ENCODE measurements around the gene PRUNE2. TPM values are rescaled to one million over a fixed set of nuclear protein-coding genes. Genes with fewer than 3 reads are reported as not detected.

PRUNE2 gene
- total and polyA plus RNA-seq, 2 of the 8 experiments (the other 6 are each of a cell fraction or from before 2014, with no cell fraction given) = 5.5 to 13.3 TPM

DNA sequence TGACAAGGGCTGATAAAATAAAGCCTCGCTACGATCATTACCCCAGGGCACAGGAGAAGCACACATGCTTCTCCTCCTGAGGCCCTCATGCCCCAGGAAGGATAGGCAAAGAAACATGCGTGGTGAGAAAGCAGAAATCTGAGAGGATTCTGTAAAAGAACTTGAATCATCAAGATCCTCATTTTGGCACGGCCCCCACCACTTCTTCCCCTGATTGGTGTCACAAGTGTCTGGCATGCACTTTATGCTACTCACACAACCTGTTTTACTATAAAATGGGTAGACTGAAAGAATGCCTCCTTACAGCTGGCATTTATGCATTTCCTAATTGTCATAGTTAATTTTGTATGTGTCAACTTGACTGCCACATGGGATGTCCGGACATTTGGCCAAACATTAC, 109.6 kb downstream of the PRUNE2 start (continued):
- TF ChIP-seq, protein P1, sequence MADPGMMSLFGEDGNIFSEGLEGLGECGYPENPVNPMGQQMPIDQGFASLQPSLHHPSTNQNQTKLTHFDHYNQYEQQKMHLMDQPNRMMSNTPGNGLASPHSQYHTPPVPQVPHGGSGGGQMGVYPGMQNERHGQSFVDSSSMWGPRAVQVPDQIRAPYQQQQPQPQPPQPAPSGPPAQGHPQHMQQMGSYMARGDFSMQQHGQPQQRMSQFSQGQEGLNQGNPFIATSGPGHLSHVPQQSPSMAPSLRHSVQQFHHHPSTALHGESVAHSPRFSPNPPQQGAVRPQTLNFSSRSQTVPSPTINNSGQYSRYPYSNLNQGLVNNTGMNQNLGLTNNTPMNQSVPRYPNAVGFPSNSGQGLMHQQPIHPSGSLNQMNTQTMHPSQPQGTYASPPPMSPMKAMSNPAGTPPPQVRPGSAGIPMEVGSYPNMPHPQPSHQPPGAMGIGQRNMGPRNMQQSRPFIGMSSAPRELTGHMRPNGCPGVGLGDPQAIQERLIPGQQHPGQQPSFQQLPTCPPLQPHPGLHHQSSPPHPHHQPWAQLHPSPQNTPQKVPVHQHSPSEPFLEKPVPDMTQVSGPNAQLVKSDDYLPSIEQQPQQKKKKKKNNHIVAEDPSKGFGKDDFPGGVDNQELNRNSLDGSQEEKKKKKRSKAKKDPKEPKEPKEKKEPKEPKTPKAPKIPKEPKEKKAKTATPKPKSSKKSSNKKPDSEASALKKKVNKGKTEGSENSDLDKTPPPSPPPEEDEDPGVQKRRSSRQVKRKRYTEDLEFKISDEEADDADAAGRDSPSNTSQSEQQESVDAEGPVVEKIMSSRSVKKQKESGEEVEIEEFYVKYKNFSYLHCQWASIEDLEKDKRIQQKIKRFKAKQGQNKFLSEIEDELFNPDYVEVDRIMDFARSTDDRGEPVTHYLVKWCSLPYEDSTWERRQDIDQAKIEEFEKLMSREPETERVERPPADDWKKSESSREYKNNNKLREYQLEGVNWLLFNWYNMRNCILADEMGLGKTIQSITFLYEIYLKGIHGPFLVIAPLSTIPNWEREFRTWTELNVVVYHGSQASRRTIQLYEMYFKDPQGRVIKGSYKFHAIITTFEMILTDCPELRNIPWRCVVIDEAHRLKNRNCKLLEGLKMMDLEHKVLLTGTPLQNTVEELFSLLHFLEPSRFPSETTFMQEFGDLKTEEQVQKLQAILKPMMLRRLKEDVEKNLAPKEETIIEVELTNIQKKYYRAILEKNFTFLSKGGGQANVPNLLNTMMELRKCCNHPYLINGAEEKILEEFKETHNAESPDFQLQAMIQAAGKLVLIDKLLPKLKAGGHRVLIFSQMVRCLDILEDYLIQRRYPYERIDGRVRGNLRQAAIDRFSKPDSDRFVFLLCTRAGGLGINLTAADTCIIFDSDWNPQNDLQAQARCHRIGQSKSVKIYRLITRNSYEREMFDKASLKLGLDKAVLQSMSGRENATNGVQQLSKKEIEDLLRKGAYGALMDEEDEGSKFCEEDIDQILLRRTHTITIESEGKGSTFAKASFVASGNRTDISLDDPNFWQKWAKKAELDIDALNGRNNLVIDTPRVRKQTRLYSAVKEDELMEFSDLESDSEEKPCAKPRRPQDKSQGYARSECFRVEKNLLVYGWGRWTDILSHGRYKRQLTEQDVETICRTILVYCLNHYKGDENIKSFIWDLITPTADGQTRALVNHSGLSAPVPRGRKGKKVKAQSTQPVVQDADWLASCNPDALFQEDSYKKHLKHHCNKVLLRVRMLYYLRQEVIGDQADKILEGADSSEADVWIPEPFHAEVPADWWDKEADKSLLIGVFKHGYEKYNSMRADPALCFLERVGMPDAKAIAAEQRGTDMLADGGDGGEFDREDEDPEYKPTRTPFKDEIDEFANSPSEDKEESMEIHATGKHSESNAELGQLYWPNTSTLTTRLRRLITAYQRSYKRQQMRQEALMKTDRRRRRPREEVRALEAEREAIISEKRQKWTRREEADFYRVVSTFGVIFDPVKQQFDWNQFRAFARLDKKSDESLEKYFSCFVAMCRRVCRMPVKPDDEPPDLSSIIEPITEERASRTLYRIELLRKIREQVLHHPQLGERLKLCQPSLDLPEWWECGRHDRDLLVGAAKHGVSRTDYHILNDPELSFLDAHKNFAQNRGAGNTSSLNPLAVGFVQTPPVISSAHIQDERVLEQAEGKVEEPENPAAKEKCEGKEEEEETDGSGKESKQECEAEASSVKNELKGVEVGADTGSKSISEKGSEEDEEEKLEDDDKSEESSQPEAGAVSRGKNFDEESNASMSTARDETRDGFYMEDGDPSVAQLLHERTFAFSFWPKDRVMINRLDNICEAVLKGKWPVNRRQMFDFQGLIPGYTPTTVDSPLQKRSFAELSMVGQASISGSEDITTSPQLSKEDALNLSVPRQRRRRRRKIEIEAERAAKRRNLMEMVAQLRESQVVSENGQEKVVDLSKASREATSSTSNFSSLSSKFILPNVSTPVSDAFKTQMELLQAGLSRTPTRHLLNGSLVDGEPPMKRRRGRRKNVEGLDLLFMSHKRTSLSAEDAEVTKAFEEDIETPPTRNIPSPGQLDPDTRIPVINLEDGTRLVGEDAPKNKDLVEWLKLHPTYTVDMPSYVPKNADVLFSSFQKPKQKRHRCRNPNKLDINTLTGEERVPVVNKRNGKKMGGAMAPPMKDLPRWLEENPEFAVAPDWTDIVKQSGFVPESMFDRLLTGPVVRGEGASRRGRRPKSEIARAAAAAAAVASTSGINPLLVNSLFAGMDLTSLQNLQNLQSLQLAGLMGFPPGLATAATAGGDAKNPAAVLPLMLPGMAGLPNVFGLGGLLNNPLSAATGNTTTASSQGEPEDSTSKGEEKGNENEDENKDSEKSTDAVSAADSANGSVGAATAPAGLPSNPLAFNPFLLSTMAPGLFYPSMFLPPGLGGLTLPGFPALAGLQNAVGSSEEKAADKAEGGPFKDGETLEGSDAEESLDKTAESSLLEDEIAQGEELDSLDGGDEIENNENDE (IDR thresholded peaks at IDR 0.05; ENCODE audit: insufficient replicate concordance, low read length) = no peak
- no peak for TF ChIP-seq SP1 (IDR thresholded peaks at IDR 0.05; ENCODE audit: low read depth, low read length)
- no peak for TF ChIP-seq SIN3A (conservative IDR thresholded peaks at IDR 0.05 in 1 of 2, IDR thresholded peaks at IDR 0.05 in 1 of 2; ENCODE audit: low read depth in 1 of 2, low read length in 2 of 2)
- no peak for TF ChIP-seq EP300 (IDR thresholded peaks at IDR 0.05; ENCODE audit: borderline replicate concordance in 1 of 2, low read depth in 2 of 2, low read length in 2 of 2)
- no peak for TF ChIP-seq SIRT6 (IDR thresholded peaks at IDR 0.05; ENCODE audit: low read length)
- TF ChIP-seq MAFK (IDR thresholded peaks at IDR 0.05; ENCODE audit: low read depth, low read length) = no peak
- TF ChIP-seq RBBP5 (IDR thresholded peaks at IDR 0.05; ENCODE audit: borderline replicate concordance, low read depth, low read length) = no peak
- no peak for TF ChIP-seq FOSL1 (IDR thresholded peaks at IDR 0.05; ENCODE audit: insufficient read depth, low read depth, low read length)
- no peak for TF ChIP-seq RAD21 (IDR thresholded peaks at IDR 0.05 in 1 of 2, conservative IDR thresholded peaks at IDR 0.05 in 1 of 2; ENCODE audit: low read depth in 2 of 2, low read length in 2 of 2)
- TF ChIP-seq SUZ12 (IDR thresholded peaks at IDR 0.05; ENCODE audit: low read length) = no peak

Data from H1 (cell line).